Mesothelial cell of epicardium (in vitro differentiated cells): Measurements from ENCODE around the gene MYO18A. TPM values are rescaled to one million over a fixed set of nuclear protein-coding genes. Genes with fewer than 3 reads are reported as not detected.
"Not testable (repeated sequence)": the region's sequence is repeated elsewhere in the genome, so short reads cannot be mapped to it uniquely, and the experiment has no call there.

Source experiments
- DNase-seq, 2 experiments: peaks; one replicate each; pipeline ENCODE4 v3.0.0; 2021; ENCODE audit warnings: low spot score in 2 of 2; ENCODE audit not compliant: unreplicated experiment in 2 of 2
- H3K27ac Mint-ChIP-seq: 2 replicates; pipeline ENCODE4 v1.8.0; 2021; ENCODE audit warnings: mixed read lengths
- H3K27me3 Mint-ChIP-seq: 2 replicates; pipeline ENCODE4 v1.8.0; 2021; ENCODE audit warnings: low read depth, mixed read lengths
- H3K36me3 Mint-ChIP-seq: 2 replicates; pipeline ENCODE4 v1.8.0; 2021; ENCODE audit warnings: mixed read lengths
- H3K4me1 Mint-ChIP-seq: 2 replicates; pipeline ENCODE4 v1.8.0; 2021; ENCODE audit warnings: mixed read lengths
- H3K4me3 Mint-ChIP-seq: 2 replicates; pipeline ENCODE4 v1.8.0; 2021; ENCODE audit warnings: mild to moderate bottlenecking, moderate library complexity, mixed read lengths
- H3K9me3 Mint-ChIP-seq: 2 replicates; pipeline ENCODE4 v1.8.0; 2021; ENCODE audit warnings: mixed read lengths
- total RNA-seq: library from RNA; stranded (reverse); gene quantifications from 3 replicates; pipeline ENCODE4 v1.2.1, GENCODE V29; 2021
- TF ChIP-seq, protein P1 (sequence below): fragments of 200-600 bp; sonication (generic); IDR thresholded peaks from one replicate; pipeline ENCODE4 v1.5.0; 2021; ENCODE audit warnings: antibody characterized with exemption; ENCODE audit not compliant: unreplicated experiment

The MYO18A gene
- total RNA-seq, 1 donor from 2014 or later = 58.4 TPM

- no peaks in the 10 kb centered on the region for H3K27me3 Mint-ChIP-seq
- H3K36me3 Mint-ChIP-seq = no peaks in the 10 kb centered on the region
- TF ChIP-seq, protein P1, sequence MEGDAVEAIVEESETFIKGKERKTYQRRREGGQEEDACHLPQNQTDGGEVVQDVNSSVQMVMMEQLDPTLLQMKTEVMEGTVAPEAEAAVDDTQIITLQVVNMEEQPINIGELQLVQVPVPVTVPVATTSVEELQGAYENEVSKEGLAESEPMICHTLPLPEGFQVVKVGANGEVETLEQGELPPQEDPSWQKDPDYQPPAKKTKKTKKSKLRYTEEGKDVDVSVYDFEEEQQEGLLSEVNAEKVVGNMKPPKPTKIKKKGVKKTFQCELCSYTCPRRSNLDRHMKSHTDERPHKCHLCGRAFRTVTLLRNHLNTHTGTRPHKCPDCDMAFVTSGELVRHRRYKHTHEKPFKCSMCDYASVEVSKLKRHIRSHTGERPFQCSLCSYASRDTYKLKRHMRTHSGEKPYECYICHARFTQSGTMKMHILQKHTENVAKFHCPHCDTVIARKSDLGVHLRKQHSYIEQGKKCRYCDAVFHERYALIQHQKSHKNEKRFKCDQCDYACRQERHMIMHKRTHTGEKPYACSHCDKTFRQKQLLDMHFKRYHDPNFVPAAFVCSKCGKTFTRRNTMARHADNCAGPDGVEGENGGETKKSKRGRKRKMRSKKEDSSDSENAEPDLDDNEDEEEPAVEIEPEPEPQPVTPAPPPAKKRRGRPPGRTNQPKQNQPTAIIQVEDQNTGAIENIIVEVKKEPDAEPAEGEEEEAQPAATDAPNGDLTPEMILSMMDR = no peak
- no peak for DNase-seq
- H3K9me3 Mint-ChIP-seq = no peaks in the 10 kb centered on the region
- H3K4me3 Mint-ChIP-seq = no peak overlapping the region
- peaks cover 29% of the 10 kb centered on the region for H3K4me1 Mint-ChIP-seq
- no peak overlapping the region for H3K27ac Mint-ChIP-seq
Observed at GRCh38 chr17:29175349-29175748, 4.8 kb downstream of the MYO18A start.

- H3K27ac Mint-ChIP-seq = no peak overlapping the region
- no peaks in the 10 kb centered on the region for H3K9me3 Mint-ChIP-seq
- no peak overlapping the region for H3K4me3 Mint-ChIP-seq
- peaks cover 2% of the 10 kb centered on the region for H3K36me3 Mint-ChIP-seq
- peaks cover 22% of the 10 kb centered on the region for H3K4me1 Mint-ChIP-seq
- no peaks in the 10 kb centered on the region for H3K27me3 Mint-ChIP-seq
- DNase-seq = no peak
- TF ChIP-seq, protein P1 = no peak
Observed at GRCh38 chr17:29172589-29172988, 7.6 kb downstream of the MYO18A start.

DNA sequence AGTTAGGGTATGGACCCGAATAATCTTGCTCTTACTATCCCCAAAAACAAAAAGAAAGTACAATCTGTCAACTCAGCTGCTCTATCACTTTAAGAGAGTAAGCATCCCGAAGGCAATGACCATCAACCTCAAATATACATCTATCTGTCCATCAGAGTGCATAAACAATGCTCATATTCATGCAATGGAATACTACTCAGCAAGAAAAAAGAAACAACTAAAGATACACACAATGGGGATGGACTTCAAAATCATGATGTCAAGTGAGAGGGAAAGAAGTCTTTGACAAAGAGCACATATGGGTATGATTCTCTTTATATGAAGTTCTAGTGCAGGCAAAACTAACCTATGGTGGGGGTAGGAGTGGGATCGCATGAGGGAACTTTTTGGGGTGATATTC, 9.5 kb downstream of the MYO18A start:
- no peak for DNase-seq
- Mint-ChIP-seq H3K27ac (no peak overlapping the region), H3K27me3 (no peaks in the 10 kb centered on the region), H3K36me3 (peaks cover 8% of the 10 kb centered on the region), H3K4me1 (peaks cover 11% of the 10 kb centered on the region), H3K9me3 (no peaks in the 10 kb centered on the region), H3K4me3 (no peak overlapping the region)
- TF ChIP-seq, protein P1 = no peak

DNA sequence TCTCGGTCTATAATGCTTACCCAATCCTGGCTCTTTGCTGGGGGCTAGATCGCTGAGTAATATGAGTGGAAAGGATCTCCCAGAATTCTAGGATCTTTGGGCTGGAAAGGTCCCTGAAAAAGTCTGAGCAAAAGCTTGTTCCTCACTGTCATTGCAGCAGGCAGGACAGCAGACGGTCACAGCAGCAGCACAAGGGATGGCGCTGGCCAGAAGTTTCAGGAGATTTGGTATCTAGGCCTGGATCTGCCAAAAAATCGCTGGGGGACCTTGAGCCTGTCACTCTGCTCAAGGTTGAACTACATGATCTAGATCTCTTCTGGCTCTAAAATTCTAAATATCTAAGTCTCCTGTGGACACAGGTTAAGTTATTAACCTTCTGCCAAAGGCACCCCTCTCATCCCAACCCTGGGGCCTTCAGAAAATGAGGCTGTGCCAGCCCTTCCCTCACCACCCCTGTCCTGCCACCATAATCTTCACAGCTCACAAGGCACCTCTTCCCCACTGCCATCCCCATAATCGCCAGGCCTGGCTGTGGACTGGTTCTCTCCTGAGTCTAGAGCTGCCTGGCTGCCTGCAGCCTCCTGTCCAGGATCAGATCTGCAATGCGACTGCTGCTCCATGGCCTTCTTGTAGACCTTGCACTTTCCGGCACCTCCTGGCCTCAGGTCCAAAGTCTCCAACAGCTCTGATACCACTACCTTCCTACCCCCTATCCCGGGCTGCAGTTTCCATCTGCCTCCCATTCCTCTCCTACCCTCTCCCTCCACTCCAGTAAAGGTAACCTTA, 10.2 kb downstream of the MYO18A start:
- TF ChIP-seq, protein P1 = no peak
- Mint-ChIP-seq H3K27me3 (no peaks in the 10 kb centered on the region), H3K4me3 (no peak overlapping the region), H3K4me1 (peaks cover 11% of the 10 kb centered on the region), H3K27ac (no peak overlapping the region), H3K9me3 (no peaks in the 10 kb centered on the region), H3K36me3 (peaks cover 10% of the 10 kb centered on the region)
- DNase-seq = no peak

DNA sequence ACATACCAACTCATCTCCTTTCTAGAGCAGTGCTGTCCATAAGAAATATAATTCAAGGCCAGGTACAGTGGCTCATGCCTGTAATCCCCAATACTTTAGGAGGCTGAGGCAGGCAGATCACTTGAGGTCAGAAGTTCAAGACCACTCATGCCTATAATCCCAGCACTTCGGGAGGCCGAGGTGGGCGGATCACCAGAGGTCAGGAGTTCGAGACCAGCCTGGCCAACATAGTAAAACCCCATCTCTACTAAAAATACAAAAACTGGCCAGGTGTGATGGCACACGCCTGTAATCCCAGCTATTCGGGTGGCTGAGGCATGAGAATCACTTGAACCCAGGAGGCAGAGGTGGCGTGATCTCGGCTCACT, 11.5 kb downstream of the MYO18A start:
- Mint-ChIP-seq H3K4me1 (peaks cover 13% of the 10 kb centered on the region), H3K36me3 (peaks cover 13% of the 10 kb centered on the region)
- not testable (repeated sequence) for DNase-seq, H3K9me3 Mint-ChIP-seq, H3K27me3 Mint-ChIP-seq, H3K27ac Mint-ChIP-seq, H3K4me3 Mint-ChIP-seq

DNA sequence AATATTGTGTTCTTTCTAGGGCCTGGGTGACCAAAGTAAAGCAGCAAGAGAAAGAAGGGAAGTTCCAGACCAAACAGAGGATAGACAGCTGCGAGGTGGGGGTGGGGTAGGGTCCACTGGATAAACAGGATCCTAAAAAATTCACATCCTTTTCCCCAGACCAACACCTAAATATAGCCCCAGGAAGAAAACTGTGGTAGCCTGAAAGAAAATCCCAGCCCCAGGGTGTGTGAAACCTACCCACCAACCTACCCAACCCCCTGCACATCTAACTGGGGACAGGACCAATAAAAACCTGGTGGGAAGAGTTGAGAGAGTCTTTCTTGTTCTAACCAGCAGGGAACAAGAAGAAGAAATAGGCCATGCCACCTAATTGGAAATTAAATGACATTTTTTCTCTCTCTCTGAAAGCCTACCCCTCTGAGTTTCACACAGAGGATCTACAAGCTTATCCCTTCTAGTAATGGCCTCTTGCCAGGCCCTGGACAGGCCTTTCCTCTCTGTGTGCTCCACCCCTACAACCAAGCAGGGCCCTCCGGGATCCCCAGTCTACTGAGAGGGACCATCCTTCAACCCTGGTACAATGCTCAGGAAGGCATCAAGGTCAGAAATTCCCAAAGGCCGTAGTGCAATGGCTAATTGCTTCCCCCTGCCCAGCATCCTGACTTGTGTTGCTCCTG, 12.0 kb downstream of the MYO18A start:
- Mint-ChIP-seq H3K4me3 (no peak overlapping the region), H3K27ac (no peak overlapping the region), H3K36me3 (peaks cover 13% of the 10 kb centered on the region), H3K27me3 (no peaks in the 10 kb centered on the region), H3K4me1 (peaks cover 17% of the 10 kb centered on the region), H3K9me3 (no peaks in the 10 kb centered on the region)
- no peak for DNase-seq
- TF ChIP-seq, protein P1 = no peak
